Small intestine (tissue), 7 donors: ENCODE measurements around the gene SPRING1. TPM values are rescaled to one million over a fixed set of nuclear protein-coding genes. Genes with fewer than 3 reads are reported as not detected.

Experiments used
- DNase-seq, 2 donors: peaks; one replicate each; pipeline versions ENCODE4 v3.0.0 to v3.0.0-alpha.2; 2013
- FAIRE-seq: peaks from 2 replicates; lab custom pipeline; 2012; peaks lifted over from hg19 to GRCh38; lab: Jason Lieb, UNC
- H3K27ac ChIP-seq, 3 donors: one replicate each; pipeline ENCODE4 v1.5.1; 2013; ENCODE audit warnings: low read length in 2 of 3, mild to moderate bottlenecking in 2 of 3, control low read depth in 1 of 3, inconsistent platforms in 1 of 3, low read depth in 1 of 3, moderate library complexity in 1 of 3
- H3K27me3 ChIP-seq, 3 donors: one replicate each; pipeline ENCODE4 v1.6.1; 2013; ENCODE audit warnings: low read length in 3 of 3, inconsistent platforms in 1 of 3; ENCODE audit not compliant: control insufficient read depth in 3 of 3, insufficient read depth in 3 of 3
- H3K36me3 ChIP-seq, 3 donors: one replicate each; pipeline ENCODE4 v1.6.1; 2013; ENCODE audit warnings: low read length in 3 of 3, inconsistent platforms in 1 of 3, low read depth in 1 of 3, mild to moderate bottlenecking in 1 of 3, moderate library complexity in 1 of 3; ENCODE audit not compliant: control insufficient read depth in 3 of 3, insufficient read depth in 2 of 3
- H3K4me1 ChIP-seq, 3 donors: one replicate each; pipeline ENCODE4 v1.6.1; 2013; ENCODE audit warnings: low read length in 2 of 3, inconsistent platforms in 1 of 3, low read depth in 1 of 3, mild to moderate bottlenecking in 1 of 3, moderate library complexity in 1 of 3; ENCODE audit not compliant: control insufficient read depth in 3 of 3, insufficient read depth in 2 of 3
- H3K4me3 ChIP-seq, 3 donors: one replicate each; pipeline ENCODE4 v1.5.1; 2013; ENCODE audit warnings: low read length in 3 of 3, control low read depth in 1 of 3, inconsistent platforms in 1 of 3, low read depth in 1 of 3, mild to moderate bottlenecking in 1 of 3, moderate library complexity in 1 of 3
- H3K9me3 ChIP-seq, 2 donors: one replicate each; pipeline ENCODE4 v1.6.1; 2013; ENCODE audit warnings: low read depth in 1 of 2, low read length in 1 of 2; ENCODE audit not compliant: control insufficient read depth in 2 of 2, insufficient read depth in 1 of 2
- WGBS, 3 donors: extraction: QIAGEN DNeasy Blood & Tissue Kit; methylation state at CpG; one replicate each; pipeline ENCODE4 v1.1.7; 2013; 5-methylcytosine and 5-hydroxymethylcytosine counted together
- polyA plus RNA-seq, 4 donors: library from polyadenylated mRNA; stranded (reverse) in 3 of 4; unstranded in 1 of 4; fragments of 200-250 nt in 3 of 4; fragments of 120-200 nt in 1 of 4; gene quantifications; one replicate each; pipeline versions ENCODE4 v1.2.1 to v1.2.3, GENCODE V29; 2013
- donor health status: healthy with polysubstance abuse.
- donor health status: control.
- donor health status: control.
- donor health status: Bipolar disorder and iron deficiency.
- donor health status: healthy.

Gene SPRING1
- polyA plus RNA-seq, 4 donors, result 10.3 to 44.8 (median 16.4) TPM

GRCh38 chr12:116698116-116698515, 39.8 kb downstream of the SPRING1 start:
- Histone ChIP-seq H3K27ac (no peak overlapping the region), H3K36me3 (no peaks in the 10 kb centered on the region), H3K27me3 (peaks cover 0 to 13% (median 2%) of the 10 kb centered on the region in 3 donors), H3K4me3 (no peak overlapping the region), H3K9me3 (no peaks in the 10 kb centered on the region), H3K4me1 (peaks cover 0 to 22% (median 2%) of the 10 kb centered on the region in 3 donors)
- WGBS, 3 donors, result 12 to 70% (median 34%) methylated on average over 8 of the region's 8 CpGs
- DNase-seq, result peak in 1 of 2 donors; percentile 68
- FAIRE-seq, result no peak

- no peaks in the 10 kb centered on the region for H3K9me3 ChIP-seq
- peaks cover 0 to 25% (median 2%) of the 10 kb centered on the region in 3 donors for H3K4me1 ChIP-seq
- no peak for FAIRE-seq
- H3K27me3 ChIP-seq, result peaks cover 0 to 13% (median 2%) of the 10 kb centered on the region in 3 donors
- H3K27ac ChIP-seq, result no peak overlapping the region
- no peaks in the 10 kb centered on the region for H3K36me3 ChIP-seq
- no peak overlapping the region for H3K4me3 ChIP-seq
- DNase-seq, result no peak
- WGBS, 3 donors, result 14 to 50% (median 31%) methylated on average over 11 of the region's 11 CpGs
These were observed 40.2 kb downstream of the SPRING1 start for GRCh38 chr12:116697716-116698115.

GRCh38 chr12:116697305-116697704, 40.6 kb downstream of the SPRING1 start:
- Histone ChIP-seq H3K27ac (no peak overlapping the region), H3K36me3 (no peaks in the 10 kb centered on the region), H3K4me1 (peaks cover 0 to 25% (median 2%) of the 10 kb centered on the region in 3 donors), H3K27me3 (peaks cover 0 to 13% (median 2%) of the 10 kb centered on the region in 3 donors), H3K9me3 (no peaks in the 10 kb centered on the region), H3K4me3 (no peak overlapping the region)
- DNase-seq (no peak), FAIRE-seq (no peak)
- 58 to 66% (median 64%) methylated on average over 6 to 7 of the region's 7 CpGs for WGBS, 3 donors

GRCh38 chr12:116695464-116695725, 42.5 kb downstream of the SPRING1 start:
- peaks cover 0 to 25% (median 2%) of the 10 kb centered on the region in 3 donors for H3K4me1 ChIP-seq
- H3K36me3 ChIP-seq, result no peaks in the 10 kb centered on the region
- DNase-seq, result no peak
- H3K27ac ChIP-seq, result no peak overlapping the region
- WGBS, 3 donors, result 34 to 51% (median 37%) methylated on average over 2 to 3 of the region's 3 CpGs
- no peak overlapping the region for H3K4me3 ChIP-seq
- no peaks in the 10 kb centered on the region for H3K9me3 ChIP-seq
- FAIRE-seq, result no peak
- H3K27me3 ChIP-seq, result peaks cover 0 to 13% (median 2%) of the 10 kb centered on the region in 3 donors

GRCh38 chr12:116694653-116695463, 43.0 kb downstream of the SPRING1 start:
- peaks cover 0 to 25% (median 2%) of the 10 kb centered on the region in 3 donors for H3K4me1 ChIP-seq
- FAIRE-seq (no peak), DNase-seq (no peak)
- H3K27ac ChIP-seq, result no peak overlapping the region
- H3K9me3 ChIP-seq, result no peaks in the 10 kb centered on the region
- H3K36me3 ChIP-seq, result no peaks in the 10 kb centered on the region
- H3K4me3 ChIP-seq, result no peak overlapping the region
- WGBS, 3 donors, result 26 to 60% (median 44%) methylated on average over 22 of the region's 22 CpGs
- peaks cover 0 to 13% (median 2%) of the 10 kb centered on the region in 3 donors for H3K27me3 ChIP-seq

- H3K36me3 ChIP-seq, result no peaks in the 10 kb centered on the region
- FAIRE-seq, result no peak
- H3K9me3 ChIP-seq, result no peaks in the 10 kb centered on the region
- peaks cover 0 to 21% (median 2%) of the 10 kb centered on the region in 3 donors for H3K4me1 ChIP-seq
- peak overlapping the region in 1 of 3 donors; percentile 12 for H3K4me3 ChIP-seq
- peak; percentile 79 to 96 for DNase-seq
- no peak overlapping the region for H3K27ac ChIP-seq
- WGBS, 3 donors, result 10 to 23% (median 21%) methylated on average over 34 of the region's 34 CpGs
- peaks cover 0 to 13% (median 2%) of the 10 kb centered on the region in 3 donors for H3K27me3 ChIP-seq
These were observed 44.3 kb downstream of the SPRING1 start for GRCh38 chr12:116693286-116694227.

- Histone ChIP-seq H3K27ac (no peak overlapping the region), H3K4me1 (peaks cover 0 to 17% (median 2%) of the 10 kb centered on the region in 3 donors), H3K27me3 (peaks cover 0 to 13% (median 2%) of the 10 kb centered on the region in 3 donors), H3K9me3 (no peaks in the 10 kb centered on the region), H3K36me3 (no peaks in the 10 kb centered on the region), H3K4me3 (no peak overlapping the region)
- FAIRE-seq (no peak), DNase-seq (no peak)
- WGBS, 3 donors, result 14 to 46% (median 28%) methylated on average over 3 of the region's 3 CpGs
These were observed 45.3 kb downstream of the SPRING1 start for GRCh38 chr12:116692605-116693004.

GRCh38 chr12:116691636-116692035, 46.2 kb downstream of the SPRING1 start:
- H3K9me3 ChIP-seq, result no peaks in the 10 kb centered on the region
- 79 to 86% (median 79%) methylated on average over 4 of the region's 4 CpGs for WGBS, 3 donors
- H3K4me1 ChIP-seq, result peaks cover 0 to 15% (median 2%) of the 10 kb centered on the region in 3 donors
- peaks cover 0 to 13% (median 2%) of the 10 kb centered on the region in 3 donors for H3K27me3 ChIP-seq
- no peak overlapping the region for H3K27ac ChIP-seq
- H3K4me3 ChIP-seq, result no peak overlapping the region
- H3K36me3 ChIP-seq, result no peaks in the 10 kb centered on the region
- no peak for FAIRE-seq
- DNase-seq, result no peak
